HL-60 (cell line): Measurements from ENCODE around the gene ITPR3.

ENCODE experiments used
- DNase-seq, 2 experiments: peaks; one replicate each; pipeline ENCODE4 v3.0.0-alpha.2; 2010 to 2020; ENCODE audit warnings: low read depth in 1 of 2, low spot score in 1 of 2
- H3K27ac ChIP-seq: fragments of 250-450 bp; sonication (Bioruptor Pico); replicated peaks from 2 replicates; pipeline ENCODE4 v1.5.1; 2020; ENCODE audit warnings: mild to moderate bottlenecking, moderate library complexity
- H3K27me3 ChIP-seq: fragments of 250-450 bp; sonication (Bioruptor Pico); 2 replicates; pipeline ENCODE4 v1.5.1; 2021; ENCODE audit warnings: mild to moderate bottlenecking, moderate library complexity; ENCODE audit not compliant: insufficient read depth, poor library complexity, severe bottlenecking
- H3K4me3 ChIP-seq: replicated peaks from 2 replicates; pipeline ENCODE4 v1.5.1; 2011; ENCODE audit warnings: mild to moderate bottlenecking, control low read depth, low read length; ENCODE audit not compliant: insufficient read depth
- CTCF ChIP-seq: IDR thresholded peaks from one replicate; pipeline ENCODE4 v1.5.1; 2011; ENCODE audit warnings: low read length, control low read depth, inconsistent platforms; ENCODE audit not compliant: insufficient read depth
- GABPA ChIP-seq: IDR thresholded peaks from 2 replicates; pipeline ENCODE4 v1.6.1; 2012; ENCODE audit warnings: low read depth
- POLR2AphosphoS5 ChIP-seq: IDR thresholded peaks from 2 replicates; pipeline ENCODE4 v1.6.1; 2012; ENCODE audit warnings: low read depth
- SPI1 ChIP-seq: IDR thresholded peaks from 2 replicates; pipeline ENCODE4 v1.6.1; 2012; ENCODE audit warnings: low read depth, mild to moderate bottlenecking, borderline replicate concordance
- TF ChIP-seq, protein P1 (sequence below): IDR thresholded peaks from 2 replicates; pipeline ENCODE4 v1.6.1; 2012; ENCODE audit warnings: low read depth; ENCODE audit not compliant: insufficient replicate concordance

Gene ITPR3

DNA sequence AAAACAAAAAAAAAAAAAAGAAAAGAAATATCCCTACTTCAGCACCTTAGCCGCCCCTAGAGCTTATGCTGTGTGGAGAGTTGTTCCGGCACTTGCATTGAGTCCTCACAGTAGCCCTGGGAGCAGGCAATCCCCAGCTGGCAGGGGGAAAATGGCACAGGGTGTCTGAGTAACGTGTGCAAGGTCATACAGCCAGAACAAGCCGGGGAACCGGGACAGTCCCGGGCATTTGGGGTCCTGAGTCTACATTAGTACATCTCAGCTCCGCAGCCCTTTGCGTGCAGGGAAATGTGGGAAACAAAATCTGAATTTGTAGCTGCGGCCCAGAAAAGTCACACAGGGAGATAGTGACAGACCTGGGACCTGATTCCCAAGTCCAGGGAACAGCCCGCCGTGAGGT is 44.5 kb upstream of the ITPR3 start:
- H3K4me3 ChIP-seq: no peak overlapping the region
- TF ChIP-seq, protein P1, sequence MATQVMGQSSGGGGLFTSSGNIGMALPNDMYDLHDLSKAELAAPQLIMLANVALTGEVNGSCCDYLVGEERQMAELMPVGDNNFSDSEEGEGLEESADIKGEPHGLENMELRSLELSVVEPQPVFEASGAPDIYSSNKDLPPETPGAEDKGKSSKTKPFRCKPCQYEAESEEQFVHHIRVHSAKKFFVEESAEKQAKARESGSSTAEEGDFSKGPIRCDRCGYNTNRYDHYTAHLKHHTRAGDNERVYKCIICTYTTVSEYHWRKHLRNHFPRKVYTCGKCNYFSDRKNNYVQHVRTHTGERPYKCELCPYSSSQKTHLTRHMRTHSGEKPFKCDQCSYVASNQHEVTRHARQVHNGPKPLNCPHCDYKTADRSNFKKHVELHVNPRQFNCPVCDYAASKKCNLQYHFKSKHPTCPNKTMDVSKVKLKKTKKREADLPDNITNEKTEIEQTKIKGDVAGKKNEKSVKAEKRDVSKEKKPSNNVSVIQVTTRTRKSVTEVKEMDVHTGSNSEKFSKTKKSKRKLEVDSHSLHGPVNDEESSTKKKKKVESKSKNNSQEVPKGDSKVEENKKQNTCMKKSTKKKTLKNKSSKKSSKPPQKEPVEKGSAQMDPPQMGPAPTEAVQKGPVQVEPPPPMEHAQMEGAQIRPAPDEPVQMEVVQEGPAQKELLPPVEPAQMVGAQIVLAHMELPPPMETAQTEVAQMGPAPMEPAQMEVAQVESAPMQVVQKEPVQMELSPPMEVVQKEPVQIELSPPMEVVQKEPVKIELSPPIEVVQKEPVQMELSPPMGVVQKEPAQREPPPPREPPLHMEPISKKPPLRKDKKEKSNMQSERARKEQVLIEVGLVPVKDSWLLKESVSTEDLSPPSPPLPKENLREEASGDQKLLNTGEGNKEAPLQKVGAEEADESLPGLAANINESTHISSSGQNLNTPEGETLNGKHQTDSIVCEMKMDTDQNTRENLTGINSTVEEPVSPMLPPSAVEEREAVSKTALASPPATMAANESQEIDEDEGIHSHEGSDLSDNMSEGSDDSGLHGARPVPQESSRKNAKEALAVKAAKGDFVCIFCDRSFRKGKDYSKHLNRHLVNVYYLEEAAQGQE: no peak
- TF ChIP-seq CTCF (no peak), POLR2AphosphoS5 (no peak), GABPA (no peak), SPI1 (no peak)
- no peaks in the 10 kb centered on the region for H3K27me3 ChIP-seq
- DNase-seq: no peak
- peak overlapping the region; percentile 76 for H3K27ac ChIP-seq

DNA sequence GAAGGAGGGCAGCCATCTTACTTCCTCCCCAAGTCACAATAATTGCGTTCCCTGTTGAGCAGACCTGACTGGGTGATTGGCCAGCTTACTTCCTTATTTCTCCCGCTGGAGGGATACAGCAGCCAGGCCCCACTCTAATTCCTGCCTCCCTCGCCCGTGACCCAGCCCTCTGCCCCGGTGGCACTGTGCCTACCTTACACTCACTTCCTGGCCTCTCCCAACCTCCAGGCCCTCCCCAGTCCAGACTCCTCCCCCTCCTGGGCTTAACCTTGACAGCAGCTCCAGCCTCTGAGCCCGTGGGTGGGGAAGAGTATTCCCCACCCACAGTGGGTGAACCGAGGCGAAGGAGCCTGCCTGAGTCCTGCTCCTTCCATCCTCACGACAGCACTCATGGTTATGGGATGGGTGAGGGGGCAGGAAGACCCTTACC is 44.0 kb upstream of the ITPR3 start:
- Histone ChIP-seq H3K4me3 (no peak overlapping the region), H3K27ac (peak overlapping the region; percentile 76), H3K27me3 (no peaks in the 10 kb centered on the region)
- TF ChIP-seq POLR2AphosphoS5: 0 out of 2 replicates have a peak, but pooled peaks have one; percentile 45
- TF ChIP-seq GABPA: peak; percentile 19; the same call in 1 of the 2 replicates
- TF ChIP-seq CTCF: no peak
- TF ChIP-seq SPI1: peak; percentile 67; the same call in 1 of the 2 replicates
- TF ChIP-seq, protein P1: no peak
- DNase-seq: peak; percentile 71 to 85

- Histone ChIP-seq H3K27ac (peak overlapping the region; percentile 76), H3K4me3 (no peak overlapping the region), H3K27me3 (no peaks in the 10 kb centered on the region)
- TF ChIP-seq GABPA (no peak), CTCF (no peak), POLR2AphosphoS5 (no peak), SPI1 (no peak)
- no peak for DNase-seq
These were observed 43.4 kb upstream of the ITPR3 start for GRCh38 chr6:33577718-33578117.

DNA sequence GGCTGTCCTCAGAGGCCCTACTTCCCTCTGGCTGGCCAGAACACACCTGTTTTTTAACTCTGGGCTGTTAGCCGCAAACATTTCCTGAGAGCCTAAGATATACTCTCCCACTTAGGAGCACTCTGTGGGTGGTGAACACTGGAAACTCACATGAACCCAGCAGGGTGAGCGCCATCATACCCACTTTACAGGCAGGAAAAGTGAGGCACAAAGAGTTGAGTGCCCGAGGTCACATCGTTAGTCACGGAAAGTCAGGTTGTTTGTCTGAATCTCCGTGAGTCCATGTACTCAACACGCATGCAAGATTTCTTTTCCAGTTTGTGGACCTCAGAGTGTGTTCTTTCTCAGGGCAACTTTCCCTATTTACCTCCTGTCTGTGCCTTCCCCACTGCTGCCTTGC is 43.0 kb upstream of the ITPR3 start:
- Histone ChIP-seq H3K27ac (peak overlapping the region; percentile 76), H3K4me3 (peak overlapping the region; percentile 78), H3K27me3 (no peaks in the 10 kb centered on the region)
- no peak for DNase-seq
- TF ChIP-seq CTCF (no peak), POLR2AphosphoS5 (no peak), SPI1 (no peak), GABPA (no peak)
- TF ChIP-seq, protein P1: no peak
